Neural cell (in vitro differentiated cells): ENCODE measurements around the gene DPP7. TPM values are rescaled to one million over a fixed set of nuclear protein-coding genes. Genes with fewer than 3 reads are reported as not detected.

ENCODE experiments used
- H2AFZ ChIP-seq: fragments of 200-600, 300-800 bp; sonication (generic), shearing (Covaris generic); 2 replicates; pipeline ENCODE4 v1.6.0; 2014; ENCODE audit warnings: low read depth, mild to moderate bottlenecking, antibody characterized with exemption, low read length, moderate library complexity
- H3F3A ChIP-seq: fragments of 200-600 bp; shearing (Covaris generic); 2 replicates; pipeline ENCODE4 v1.6.1; 2016; ENCODE audit warnings: mild to moderate bottlenecking, moderate library complexity, mixed read lengths, antibody characterized with exemption, low read length; ENCODE audit not compliant: insufficient read depth, poor library complexity, severe bottlenecking
- H3K27ac ChIP-seq: fragments of 200-600, 300-800 bp; sonication (generic), shearing (Covaris generic); 2 replicates; pipeline ENCODE4 v1.5.1; 2014; ENCODE audit warnings: mild to moderate bottlenecking, low read length, moderate library complexity
- H3K27me3 ChIP-seq: fragments of 300-800, 200-600 bp; sonication (generic), shearing (Covaris generic); 2 replicates; pipeline ENCODE4 v1.6.0; 2014; ENCODE audit warnings: mild to moderate bottlenecking, low read depth, low read length, moderate library complexity; ENCODE audit not compliant: insufficient read depth
- H3K36me3 ChIP-seq: fragments of 300-800, 200-600 bp; sonication (generic), shearing (Covaris generic); 2 replicates; pipeline ENCODE4 v1.5.1; 2014; ENCODE audit warnings: mild to moderate bottlenecking, antibody characterized with exemption, low read length, moderate library complexity; ENCODE audit not compliant: insufficient read depth
- H3K4me2 ChIP-seq: fragments of 300-800, 200-600 bp; sonication (generic), shearing (Covaris generic); 2 replicates; pipeline ENCODE4 v1.6.0; 2014; ENCODE audit warnings: mild to moderate bottlenecking, low read length
- H3K4me3 ChIP-seq: fragments of 300-800, 200-600 bp; sonication (generic), shearing (Covaris generic); 2 replicates; pipeline ENCODE4 v1.5.1; 2014; ENCODE audit warnings: mild to moderate bottlenecking, low read length, moderate library complexity
- H3K79me2 ChIP-seq: fragments of 200-600 bp; shearing (Covaris generic); replicated peaks from 2 replicates; pipeline ENCODE4 v1.6.0; 2014; ENCODE audit warnings: mild to moderate bottlenecking, low read length, moderate library complexity; ENCODE audit not compliant: insufficient read depth
- H3K9ac ChIP-seq: fragments of 300-800, 200-600 bp; sonication (generic), shearing (Covaris generic); 2 replicates; pipeline ENCODE4 v1.6.1; 2016; ENCODE audit warnings: mild to moderate bottlenecking, low read length, mixed read lengths
- H3K9me2 ChIP-seq: fragments of 200-600 bp; shearing (Covaris generic); 2 replicates; pipeline ENCODE4 v1.6.1; 2016; ENCODE audit warnings: mild to moderate bottlenecking, low read length, mixed read lengths; ENCODE audit not compliant: insufficient read depth
- H3K9me3 ChIP-seq: fragments of 200-600, 300-800 bp; sonication (generic), shearing (Covaris generic); 2 replicates; pipeline ENCODE4 v1.6.1; 2016; ENCODE audit warnings: mild to moderate bottlenecking, mixed run types, low read length, moderate library complexity, mixed read lengths
- H4K20me1 ChIP-seq: fragments of 200-600 bp; shearing (Covaris generic); 2 replicates; pipeline ENCODE4 v1.6.1; 2016; ENCODE audit warnings: mild to moderate bottlenecking, mixed run types; ENCODE audit not compliant: insufficient read depth
- CTCF ChIP-seq: fragments of 450-650 bp; IDR thresholded peaks from 2 replicates; pipeline ENCODE4 v1.5.1; 2014; ENCODE audit warnings: antibody characterized with exemption, mild to moderate bottlenecking, moderate library complexity; ENCODE audit not compliant: poor library complexity, severe bottlenecking
- EP300 ChIP-seq: fragments of 450-650 bp; conservative IDR thresholded peaks from 2 replicates; pipeline ENCODE4 v1.6.1; 2014; ENCODE audit warnings: antibody characterized with exemption, mild to moderate bottlenecking, moderate library complexity; ENCODE audit not compliant: poor library complexity, severe bottlenecking
- EZH2 ChIP-seq: fragments of 200-600, 300-800 bp; shearing (Covaris generic), sonication (generic); IDR thresholded peaks from 2 replicates; pipeline ENCODE4 v1.6.1; 2014; ENCODE audit warnings: antibody characterized with exemption, low read length, borderline replicate concordance, mild to moderate bottlenecking; ENCODE audit not compliant: insufficient read depth, poor library complexity, severe bottlenecking
- MXI1 ChIP-seq: fragments of 450-650 bp; conservative IDR thresholded peaks from 2 replicates; pipeline ENCODE4 v1.6.1; 2014; ENCODE audit warnings: antibody characterized with exemption, mild to moderate bottlenecking; ENCODE audit not compliant: poor library complexity, severe bottlenecking
- RAD21 ChIP-seq: fragments of 450-650 bp; conservative IDR thresholded peaks from 2 replicates; pipeline ENCODE4 v1.6.1; 2014; ENCODE audit warnings: antibody characterized with exemption, mild to moderate bottlenecking, moderate library complexity
- SMC3 ChIP-seq: fragments of 450-650 bp; conservative IDR thresholded peaks from 2 replicates; pipeline ENCODE4 v1.6.1; 2014; ENCODE audit warnings: antibody characterized with exemption, mild to moderate bottlenecking, moderate library complexity; ENCODE audit not compliant: poor library complexity
- TAF1 ChIP-seq: IDR thresholded peaks from 2 replicates; pipeline ENCODE4 v1.6.1; 2012; ENCODE audit warnings: low read depth
- polyA plus RNA-seq: library from polyadenylated mRNA; depleted of rRNA; stranded (reverse); fragments of >200 nt; gene quantifications from 2 replicates; pipeline ENCODE4 v1.2.3, GENCODE V29; 2014
- TF ChIP-seq, protein P1 (sequence below): IDR thresholded peaks from 2 replicates; pipeline ENCODE4 v1.6.1; 2012; ENCODE audit warnings: borderline replicate concordance

Gene DPP7
- polyA plus RNA-seq, 1 donor from 2014 or later, result 23.3 TPM

- Histone ChIP-seq H3K4me3 (peak overlapping the region; percentile 54), H3K4me2 (no peak overlapping the region), H3K27ac (no peak overlapping the region), H4K20me1 (no peaks in the 10 kb centered on the region), H3F3A (no peaks in the 10 kb centered on the region), H2AFZ (no peak overlapping the region), H3K9ac (no peak overlapping the region), H3K36me3 (no peaks in the 10 kb centered on the region), H3K9me2 (no peaks in the 10 kb centered on the region), H3K27me3 (peaks cover 65% of the 10 kb centered on the region), H3K9me3 (no peaks in the 10 kb centered on the region), H3K79me2 (no peaks in the 10 kb centered on the region)
- TF ChIP-seq RAD21, result no peak
- no peak for TF ChIP-seq EZH2
Measured at GRCh38 chr9:137156567-137157375, 42.2 kb upstream of the DPP7 start.

- TF ChIP-seq SMC3 (no peak), EP300 (no peak), EZH2 (no peak), TAF1 (no peak), RAD21 (no peak), MXI1 (no peak), CTCF (no peak)
- TF ChIP-seq, protein P1, sequence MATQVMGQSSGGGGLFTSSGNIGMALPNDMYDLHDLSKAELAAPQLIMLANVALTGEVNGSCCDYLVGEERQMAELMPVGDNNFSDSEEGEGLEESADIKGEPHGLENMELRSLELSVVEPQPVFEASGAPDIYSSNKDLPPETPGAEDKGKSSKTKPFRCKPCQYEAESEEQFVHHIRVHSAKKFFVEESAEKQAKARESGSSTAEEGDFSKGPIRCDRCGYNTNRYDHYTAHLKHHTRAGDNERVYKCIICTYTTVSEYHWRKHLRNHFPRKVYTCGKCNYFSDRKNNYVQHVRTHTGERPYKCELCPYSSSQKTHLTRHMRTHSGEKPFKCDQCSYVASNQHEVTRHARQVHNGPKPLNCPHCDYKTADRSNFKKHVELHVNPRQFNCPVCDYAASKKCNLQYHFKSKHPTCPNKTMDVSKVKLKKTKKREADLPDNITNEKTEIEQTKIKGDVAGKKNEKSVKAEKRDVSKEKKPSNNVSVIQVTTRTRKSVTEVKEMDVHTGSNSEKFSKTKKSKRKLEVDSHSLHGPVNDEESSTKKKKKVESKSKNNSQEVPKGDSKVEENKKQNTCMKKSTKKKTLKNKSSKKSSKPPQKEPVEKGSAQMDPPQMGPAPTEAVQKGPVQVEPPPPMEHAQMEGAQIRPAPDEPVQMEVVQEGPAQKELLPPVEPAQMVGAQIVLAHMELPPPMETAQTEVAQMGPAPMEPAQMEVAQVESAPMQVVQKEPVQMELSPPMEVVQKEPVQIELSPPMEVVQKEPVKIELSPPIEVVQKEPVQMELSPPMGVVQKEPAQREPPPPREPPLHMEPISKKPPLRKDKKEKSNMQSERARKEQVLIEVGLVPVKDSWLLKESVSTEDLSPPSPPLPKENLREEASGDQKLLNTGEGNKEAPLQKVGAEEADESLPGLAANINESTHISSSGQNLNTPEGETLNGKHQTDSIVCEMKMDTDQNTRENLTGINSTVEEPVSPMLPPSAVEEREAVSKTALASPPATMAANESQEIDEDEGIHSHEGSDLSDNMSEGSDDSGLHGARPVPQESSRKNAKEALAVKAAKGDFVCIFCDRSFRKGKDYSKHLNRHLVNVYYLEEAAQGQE, result no peak
- H3K4me2 ChIP-seq, result no peak overlapping the region
- H2AFZ ChIP-seq, result no peak overlapping the region
- no peaks in the 10 kb centered on the region for H3K36me3 ChIP-seq
- no peaks in the 10 kb centered on the region for H3K9me3 ChIP-seq
- H3F3A ChIP-seq, result no peaks in the 10 kb centered on the region
- no peaks in the 10 kb centered on the region for H3K79me2 ChIP-seq
- no peak overlapping the region for H3K27ac ChIP-seq
- peaks cover 28% of the 10 kb centered on the region for H3K27me3 ChIP-seq
- no peaks in the 10 kb centered on the region for H3K9me2 ChIP-seq
- no peak overlapping the region for H3K9ac ChIP-seq
- no peak overlapping the region for H3K4me3 ChIP-seq
- no peaks in the 10 kb centered on the region for H4K20me1 ChIP-seq
Measured at GRCh38 chr9:137152844-137153405, 38.4 kb upstream of the DPP7 start.
